ENCODE measurements around the gene STKLD1.
A peak's percentile ranks its signal among the peaks of the same experiment; 100 is the strongest.
"Not testable (repeated sequence)": the region's sequence is repeated elsewhere in the genome, so short reads cannot be mapped to it uniquely, and the experiment has no call there.

STKLD1 gene

DNA sequence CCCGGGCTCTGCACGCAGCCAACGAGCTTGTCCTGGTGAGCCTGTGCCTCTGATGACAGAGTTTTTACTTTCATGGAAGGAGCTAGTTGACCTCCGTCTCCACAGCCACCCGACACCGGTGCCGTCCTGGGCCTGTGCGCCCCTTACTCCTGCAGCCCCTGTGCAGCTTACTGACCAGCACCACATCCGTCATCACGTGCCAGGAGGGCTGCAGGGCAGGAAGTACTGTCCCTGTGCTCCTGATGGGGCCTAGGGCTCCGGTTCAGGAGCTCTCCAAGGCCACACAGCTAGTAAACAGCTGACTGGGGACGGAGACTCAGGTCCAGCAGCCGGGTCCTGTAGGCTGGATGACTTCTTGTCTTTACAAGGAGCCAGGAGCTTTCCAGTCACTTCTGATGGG is 10.2 kb downstream of the STKLD1 start:
- no peak for DNase-seq (ENCODE audit: low read depth in 2 of 2)

GRCh38 chr9:133387680-133388079 is 11.5 kb downstream of the STKLD1 start:
- DNase-seq (ENCODE audit: low read depth in 2 of 2), result no peak

GRCh38 chr9:133389025-133389557 is 12.9 kb downstream of the STKLD1 start:
- no peak for DNase-seq (ENCODE audit: low read depth in 2 of 2)

- DNase-seq (ENCODE audit: low read depth in 2 of 2), result no peak
Observed at GRCh38 chr9:133389562-133389961, 13.4 kb downstream of the STKLD1 start.

GRCh38 chr9:133390713-133391112 is 14.5 kb downstream of the STKLD1 start:
- DNase-seq (ENCODE audit: low read depth in 2 of 2), result no peak

- DNase-seq (ENCODE audit: low read depth in 2 of 2), result not testable (repeated sequence)
Observed at GRCh38 chr9:133391449-133391848, 15.3 kb downstream of the STKLD1 start.

- not testable (repeated sequence) for DNase-seq (ENCODE audit: low read depth in 2 of 2)
Observed at GRCh38 chr9:133392308-133392707, 16.1 kb downstream of the STKLD1 start.

GRCh38 chr9:133393399-133393798 is 17.2 kb downstream of the STKLD1 start:
- no peak for DNase-seq (ENCODE audit: low read depth in 2 of 2)

- DNase-seq (ENCODE audit: low read depth in 2 of 2), result no peak
Observed at GRCh38 chr9:133394687-133395271, 18.6 kb downstream of the STKLD1 start.

DNA sequence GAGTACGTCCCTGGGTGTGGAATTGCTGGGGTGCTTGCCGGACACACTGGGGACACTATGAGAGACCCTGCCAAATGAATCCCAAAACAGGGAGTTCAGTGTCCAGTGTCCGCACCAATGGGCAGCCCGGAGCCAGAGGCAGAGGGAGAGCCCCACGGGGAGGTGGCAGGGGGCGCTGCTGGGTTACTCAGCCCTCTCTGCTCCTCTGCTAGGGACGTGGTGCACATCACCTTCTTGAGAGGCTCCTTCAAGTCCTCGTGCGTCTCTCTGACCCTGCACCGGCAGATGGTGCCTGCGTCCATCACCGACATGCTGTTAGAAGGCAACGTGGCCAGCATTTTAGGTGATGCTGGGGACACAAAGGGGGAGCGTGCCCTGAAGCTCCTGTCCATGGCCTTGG is 20.8 kb downstream of the STKLD1 start:
- no peak for DNase-seq (ENCODE audit: low read depth in 2 of 2)

- DNase-seq (ENCODE audit: low read depth in 2 of 2), result no peak
Observed at GRCh38 chr9:133397370-133397769, 21.2 kb downstream of the STKLD1 start.

DNA sequence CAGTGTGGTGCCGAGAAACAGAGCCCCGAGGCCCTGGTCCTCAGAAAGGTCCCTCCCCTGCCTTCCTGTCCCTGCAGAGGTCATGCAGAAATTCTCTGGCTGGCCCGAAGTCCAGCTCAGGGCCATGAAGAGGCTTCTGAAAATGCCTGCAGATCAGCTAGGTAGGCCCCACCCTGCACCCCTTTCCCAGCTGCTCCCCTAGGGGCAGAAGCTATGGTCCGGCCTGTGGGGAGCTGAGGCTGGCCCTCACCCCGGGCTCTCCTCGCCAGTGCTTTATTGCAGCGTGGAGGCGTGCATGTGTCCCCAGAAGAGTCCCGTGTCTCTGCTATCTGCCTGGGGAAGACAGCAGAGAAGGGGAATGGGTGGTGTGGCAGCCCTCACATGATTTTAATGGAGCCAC is 21.7 kb downstream of the STKLD1 start:
- DNase-seq (ENCODE audit: low read depth in 2 of 2), result no peak

DNA sequence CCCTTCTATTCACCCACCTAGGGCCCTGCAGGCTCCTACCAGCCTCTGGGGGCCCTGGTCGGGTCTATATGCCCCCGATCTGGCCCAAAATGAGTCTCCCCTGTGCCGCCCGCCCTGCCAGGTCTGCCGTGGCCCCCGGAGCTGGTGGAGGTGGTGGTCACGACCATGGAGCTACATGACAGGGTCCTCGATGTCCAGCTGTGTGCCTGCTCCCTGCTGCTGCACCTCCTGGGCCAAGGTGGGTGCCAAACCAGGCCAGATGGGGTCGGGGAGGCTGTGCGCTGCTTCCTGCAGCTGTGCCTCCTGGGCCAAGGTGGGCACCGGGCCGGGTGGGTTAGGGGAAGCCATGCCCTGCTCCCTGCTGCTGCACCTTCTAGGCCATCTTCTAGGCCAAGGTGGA is 24.1 kb downstream of the STKLD1 start:
- DNase-seq (ENCODE audit: low read depth in 2 of 2), result no peak

DNA sequence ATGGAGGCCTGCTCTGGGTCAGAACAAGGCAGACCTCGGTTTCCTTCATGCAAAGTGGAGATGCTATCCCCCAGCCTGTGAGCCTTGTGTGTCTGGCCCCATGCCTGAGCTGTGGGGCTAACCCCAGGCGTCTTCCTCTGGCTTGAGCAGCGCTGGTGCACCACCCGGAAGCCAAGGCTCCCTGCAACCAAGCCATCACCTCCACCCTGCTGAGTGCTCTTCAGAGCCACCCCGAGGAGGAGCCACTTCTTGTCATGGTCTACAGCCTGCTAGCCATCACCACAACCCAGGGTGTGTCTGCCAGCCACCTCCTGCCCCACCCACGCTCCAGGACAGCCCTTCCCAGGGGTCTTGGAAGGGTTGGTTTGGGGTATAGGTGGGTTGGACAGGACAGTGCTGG is 25.4 kb downstream of the STKLD1 start:
- no peak for DNase-seq (ENCODE audit: low read depth in 2 of 2)

DNA sequence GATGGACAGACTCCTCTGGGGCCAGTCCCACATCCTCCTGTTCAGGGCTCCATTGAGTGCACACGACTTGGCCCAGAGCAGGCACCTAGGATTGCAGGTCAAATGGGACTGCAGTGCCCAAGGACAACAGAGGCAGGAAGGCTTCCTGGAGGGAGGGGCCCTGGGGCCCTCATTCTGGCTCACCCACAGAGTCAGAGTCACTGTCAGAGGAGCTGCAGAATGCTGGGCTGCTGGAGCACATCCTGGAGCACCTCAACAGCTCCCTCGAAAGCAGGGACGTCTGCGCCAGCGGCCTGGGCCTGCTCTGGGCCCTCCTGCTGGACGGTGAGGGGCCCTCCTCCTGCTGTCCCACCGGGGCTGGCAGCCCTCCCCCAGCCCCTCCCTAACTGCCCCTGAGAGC is 26.5 kb downstream of the STKLD1 start:
- DNase-seq (ENCODE audit: low read depth in 2 of 2), result no peak

DNA sequence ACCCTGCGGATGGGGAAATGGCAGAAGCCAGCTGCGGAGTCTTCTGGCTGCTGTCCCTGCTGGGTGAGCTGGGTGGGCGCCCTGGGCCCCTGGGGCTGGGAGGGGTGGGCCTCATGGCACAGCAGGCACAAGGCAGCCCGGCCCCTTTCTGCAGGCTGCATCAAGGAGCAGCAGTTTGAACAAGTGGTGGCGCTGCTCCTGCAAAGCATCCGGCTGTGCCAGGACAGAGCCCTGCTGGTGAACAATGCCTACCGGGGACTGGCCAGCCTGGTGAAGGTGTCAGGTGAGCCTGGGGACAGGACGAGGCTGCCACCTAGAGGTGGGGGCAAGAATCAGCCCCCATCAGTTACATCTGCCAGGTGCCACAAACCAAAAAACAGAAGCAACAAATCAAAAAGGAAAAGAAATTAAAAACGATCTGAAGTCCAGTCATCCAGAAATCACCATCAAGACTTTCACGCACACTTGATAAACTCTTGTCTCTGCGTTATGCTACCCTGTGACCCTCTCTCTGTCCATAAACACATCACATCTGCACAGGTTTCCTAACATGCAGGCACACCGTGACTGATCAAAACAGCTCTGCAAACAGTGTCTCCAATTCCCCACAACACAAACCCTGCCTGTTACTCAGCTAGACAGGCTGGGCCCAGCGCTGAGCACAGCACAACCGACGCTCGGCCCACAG is 27.7 kb downstream of the STKLD1 start:
- DNase-seq (ENCODE audit: low read depth in 2 of 2), result peak; percentile 37 to 51

DNA sequence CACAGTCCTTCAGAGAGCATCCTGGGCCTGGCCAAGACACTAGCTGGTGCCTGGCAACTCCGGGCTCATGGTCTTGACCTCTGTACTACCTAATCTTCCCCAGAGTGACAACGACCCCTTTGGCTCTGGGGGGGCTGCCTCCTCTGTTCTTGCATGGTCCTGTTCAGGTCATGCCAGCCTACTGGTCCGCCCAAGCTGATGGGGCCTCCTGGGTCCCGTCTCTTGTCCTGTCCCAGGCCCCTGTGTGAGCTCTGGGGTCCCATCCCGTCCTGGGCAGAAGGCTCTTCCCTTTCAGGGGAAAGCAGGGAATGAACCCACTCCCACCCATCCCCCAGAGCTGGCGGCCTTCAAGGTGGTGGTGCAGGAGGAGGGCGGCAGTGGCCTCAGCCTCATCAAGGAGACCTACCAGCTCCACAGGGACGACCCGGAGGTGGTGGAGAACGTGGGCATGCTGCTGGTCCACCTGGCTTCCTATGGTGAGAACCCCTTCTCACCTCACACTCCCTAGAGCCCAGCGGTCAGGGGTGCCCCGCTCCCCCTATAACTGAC is 28.4 kb downstream of the STKLD1 start:
- DNase-seq (ENCODE audit: low read depth in 2 of 2), result no peak

GRCh38 chr9:133405508-133406438 is 29.6 kb downstream of the STKLD1 start:
- DNase-seq (ENCODE audit: low read depth in 2 of 2), result no peak

DNA sequence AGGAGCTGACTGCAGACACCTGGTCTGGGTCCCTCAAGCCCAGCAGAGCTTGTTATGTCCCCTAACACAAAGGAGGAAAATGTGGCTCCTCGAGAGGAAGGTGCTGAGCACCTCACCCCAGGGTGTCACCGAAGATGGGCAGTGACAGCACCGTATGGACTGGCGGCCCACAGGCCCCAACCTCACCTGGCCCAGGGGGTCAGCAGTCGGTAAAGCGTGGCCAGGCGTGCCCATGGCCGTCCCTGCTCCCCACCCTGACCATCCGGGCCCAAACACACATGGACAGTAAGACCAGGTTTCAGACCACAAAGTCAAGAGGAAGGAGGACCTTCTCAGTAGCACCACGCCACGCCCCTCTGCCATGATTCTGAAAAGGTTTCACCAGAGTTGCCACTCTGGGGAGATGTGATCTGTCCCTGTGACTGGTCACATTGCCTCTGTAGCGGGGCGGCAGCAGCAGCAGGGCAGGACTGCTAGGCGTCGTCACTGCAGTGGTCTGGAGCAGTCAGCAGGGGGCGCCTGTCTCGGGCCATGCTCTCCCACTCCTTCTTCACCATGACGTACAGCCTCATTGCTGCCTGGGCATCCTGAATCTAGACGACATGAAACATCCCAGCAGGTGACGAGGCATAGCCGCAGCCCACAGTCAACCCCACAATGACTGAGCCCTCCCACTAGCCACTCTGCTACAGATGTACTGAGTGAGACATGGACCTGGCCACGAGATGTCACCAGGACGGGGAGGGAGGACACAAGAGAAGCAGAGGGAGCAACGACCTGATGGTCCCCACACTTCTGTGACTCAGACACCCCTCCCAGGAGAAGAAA is 30.5 kb downstream of the STKLD1 start:
- peak; percentile 80 to 82 for DNase-seq (ENCODE audit: low read depth in 2 of 2)

DNA sequence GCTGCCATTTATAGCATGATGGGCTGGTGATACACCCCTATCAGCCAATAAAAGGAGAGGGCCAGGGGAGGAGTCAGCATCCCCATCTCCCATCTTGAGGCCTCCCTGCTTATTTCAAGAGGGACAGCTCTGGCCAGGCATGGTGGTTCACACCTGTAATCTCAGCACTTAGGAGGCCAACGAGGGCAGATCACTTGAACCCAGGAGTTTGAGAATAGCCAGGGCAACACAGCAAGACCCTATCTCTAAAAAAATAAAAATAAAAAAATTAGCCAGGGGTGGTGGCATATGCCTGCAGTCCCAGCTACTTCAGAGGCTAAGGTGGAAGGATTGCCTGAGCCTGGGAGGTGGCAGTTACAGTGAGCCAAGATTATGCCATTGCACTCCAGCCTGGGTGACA is 31.9 kb downstream of the STKLD1 start:
- no peak for DNase-seq (ENCODE audit: low read depth in 2 of 2)

DNA sequence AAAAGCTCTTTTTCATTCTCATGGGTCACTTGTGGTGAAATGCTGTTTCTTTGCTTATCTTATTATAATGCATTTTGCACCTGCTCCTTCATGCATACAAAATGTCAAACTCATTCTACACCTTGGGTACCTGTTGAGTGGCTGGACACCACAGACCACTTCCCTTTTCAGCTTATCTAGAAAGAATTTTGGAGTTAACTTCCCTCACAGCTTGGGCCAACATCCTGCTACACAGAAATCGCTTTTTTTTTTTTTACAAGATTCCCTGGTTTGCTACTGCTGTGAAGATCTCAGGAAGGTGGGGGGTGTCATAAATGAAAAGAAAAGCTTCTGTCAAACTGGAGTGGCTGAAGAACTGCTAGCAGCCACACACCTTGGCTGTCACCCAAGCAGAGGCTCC is 39.0 kb downstream of the STKLD1 start:
- no peak for DNase-seq (ENCODE audit: low read depth in 2 of 2)

Data from stimulated activated CD4-positive, alpha-beta T cell treated with anti-CD3 and anti-CD28 coated beads, Interleukin-15, amount 100 ng/mL, for 48 hours (primary cell).